GM19035 (cell line): Measurements from ENCODE around the gene TUBA8.
"Not testable (repeated sequence)": the region's sequence is repeated elsewhere in the genome, so short reads cannot be mapped to it uniquely, and the experiment has no call there.

Experiments
- ATAC-seq: cut with Tn5 transposase; IDR thresholded peaks from one replicate; pipeline ENCODE4 v1.9.1; 2021; ENCODE audit not compliant: unreplicated experiment

Gene TUBA8

GRCh38 chr22:18110194-18110953 lies at the start of gene TUBA8:
Gene TUBA8, plus strand, starts transcription at chr22:18110809. Its CDS starts 57 bp downstream, at chr22:18110866.
- no peak for ATAC-seq

GRCh38 chr22:18062421-18062820 lies 48.2 kb upstream of the TUBA8 start:
- no peak for ATAC-seq

GRCh38 chr22:18063306-18063705 lies 47.3 kb upstream of the TUBA8 start:
- ATAC-seq = no peak

- not testable (repeated sequence) for ATAC-seq
These were observed 46.9 kb upstream of the TUBA8 start for GRCh38 chr22:18063715-18064114.

GRCh38 chr22:18064636-18065035 lies 46.0 kb upstream of the TUBA8 start:
- ATAC-seq = no peak

- no peak for ATAC-seq
These were observed 45.4 kb upstream of the TUBA8 start for GRCh38 chr22:18065256-18065655.

- ATAC-seq = no peak
These were observed 44.3 kb upstream of the TUBA8 start for GRCh38 chr22:18066181-18066859.

GRCh38 chr22:18067121-18067520 lies 43.5 kb upstream of the TUBA8 start:
- no peak for ATAC-seq

GRCh38 chr22:18067548-18068341 lies 42.9 kb upstream of the TUBA8 start:
- no peak for ATAC-seq

GRCh38 chr22:18068381-18068988 lies 42.1 kb upstream of the TUBA8 start:
- ATAC-seq = no peak

- no peak for ATAC-seq
These were observed 41.6 kb upstream of the TUBA8 start for GRCh38 chr22:18069041-18069440.

GRCh38 chr22:18070041-18070440 lies 40.6 kb upstream of the TUBA8 start:
- ATAC-seq = no peak

GRCh38 chr22:18070556-18071306 lies 39.9 kb upstream of the TUBA8 start:
- ATAC-seq = no peak

- not testable (repeated sequence) for ATAC-seq
These were observed 39.2 kb upstream of the TUBA8 start for GRCh38 chr22:18071307-18071967.

- no peak for ATAC-seq
These were observed 38.7 kb upstream of the TUBA8 start for GRCh38 chr22:18071968-18072310.

- ATAC-seq = no peak
These were observed 37.1 kb upstream of the TUBA8 start for GRCh38 chr22:18073467-18073866.

- ATAC-seq = not testable (repeated sequence)
These were observed 36.7 kb upstream of the TUBA8 start for GRCh38 chr22:18073927-18074326.

GRCh38 chr22:18075101-18075719 lies 35.4 kb upstream of the TUBA8 start:
- no peak for ATAC-seq

- no peak for ATAC-seq
These were observed 34.7 kb upstream of the TUBA8 start for GRCh38 chr22:18075720-18076497.
